ENCODE results near the gene ZDHHC16. TPM values are rescaled to one million over a fixed set of nuclear protein-coding genes. Genes with fewer than 3 reads are reported as not detected.

ZDHHC16 gene
- total RNA-seq, 2 experiments from 2014 or later = 6.2 to 6.5 TPM

DNA sequence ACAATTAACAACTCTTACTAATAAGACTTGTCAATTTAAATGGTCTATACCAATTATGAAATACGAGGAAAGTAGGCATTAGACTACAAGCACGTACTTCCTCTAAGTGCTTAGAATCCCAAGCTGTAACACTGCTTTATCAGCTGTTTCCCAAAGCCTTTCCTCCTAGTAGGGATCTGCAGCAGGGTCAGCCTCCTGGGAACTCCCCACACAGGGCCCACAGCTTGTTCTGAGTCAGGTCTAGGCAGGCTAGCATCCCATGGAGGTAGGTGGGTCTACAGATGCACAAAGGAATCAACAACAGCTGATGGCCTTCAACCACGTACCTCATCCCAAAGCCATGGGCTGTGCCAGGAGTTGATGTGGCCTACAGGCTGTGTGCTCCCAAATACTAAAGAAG, 37.5 kb downstream of the ZDHHC16 start:
- H3K27ac ChIP-seq (ENCODE audit: low read depth in 1 of 2, low read length in 2 of 2) = no peak overlapping the region
- H3K4me3 ChIP-seq (ENCODE audit: low read length) = no peak overlapping the region
- Mint-ChIP-seq H3K9me3 (no peaks in the 10 kb centered on the region), H3K4me1 (ENCODE audit: low read depth) (peaks cover 9% of the 10 kb centered on the region), H3K36me3 (ENCODE audit: low read depth) (peaks cover 59% of the 10 kb centered on the region), H3K27ac (no peak overlapping the region), H3K27me3 (no peaks in the 10 kb centered on the region), H3K4me3 (no peak overlapping the region)
- H3K9me3 ChIP-seq (ENCODE audit: control insufficient read depth in 1 of 2, insufficient read depth in 1 of 2, low read length in 2 of 2) = no peaks in the 10 kb centered on the region
- TF ChIP-seq, protein P1, sequence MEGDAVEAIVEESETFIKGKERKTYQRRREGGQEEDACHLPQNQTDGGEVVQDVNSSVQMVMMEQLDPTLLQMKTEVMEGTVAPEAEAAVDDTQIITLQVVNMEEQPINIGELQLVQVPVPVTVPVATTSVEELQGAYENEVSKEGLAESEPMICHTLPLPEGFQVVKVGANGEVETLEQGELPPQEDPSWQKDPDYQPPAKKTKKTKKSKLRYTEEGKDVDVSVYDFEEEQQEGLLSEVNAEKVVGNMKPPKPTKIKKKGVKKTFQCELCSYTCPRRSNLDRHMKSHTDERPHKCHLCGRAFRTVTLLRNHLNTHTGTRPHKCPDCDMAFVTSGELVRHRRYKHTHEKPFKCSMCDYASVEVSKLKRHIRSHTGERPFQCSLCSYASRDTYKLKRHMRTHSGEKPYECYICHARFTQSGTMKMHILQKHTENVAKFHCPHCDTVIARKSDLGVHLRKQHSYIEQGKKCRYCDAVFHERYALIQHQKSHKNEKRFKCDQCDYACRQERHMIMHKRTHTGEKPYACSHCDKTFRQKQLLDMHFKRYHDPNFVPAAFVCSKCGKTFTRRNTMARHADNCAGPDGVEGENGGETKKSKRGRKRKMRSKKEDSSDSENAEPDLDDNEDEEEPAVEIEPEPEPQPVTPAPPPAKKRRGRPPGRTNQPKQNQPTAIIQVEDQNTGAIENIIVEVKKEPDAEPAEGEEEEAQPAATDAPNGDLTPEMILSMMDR (IDR thresholded peaks at IDR 0.05) = no peak
- ChIA-PET POLR2A (interaction anchor here (1.1 kb wide), 1 partner anchor 16 kb away, joined by 4 read pairs; the partner anchor contains the start of gene UBTD1), CTCF (no interaction called here)
- no peaks in the 10 kb centered on the region for H3K27me3 ChIP-seq (ENCODE audit: control insufficient read depth in 1 of 2, insufficient read depth in 2 of 2, low read length in 2 of 2)
- no peak for DNase-seq
- H3K36me3 ChIP-seq (ENCODE audit: insufficient read depth, low read length) = peaks cover 56% of the 10 kb centered on the region
- intact Hi-C loops (cut with DNase I, micrococcal nuclease) = no loop called here
- H3K4me1 ChIP-seq (ENCODE audit: insufficient read depth, low read length) = no peaks in the 10 kb centered on the region
- no peak for ATAC-seq (ENCODE audit: poor library complexity)

DNA sequence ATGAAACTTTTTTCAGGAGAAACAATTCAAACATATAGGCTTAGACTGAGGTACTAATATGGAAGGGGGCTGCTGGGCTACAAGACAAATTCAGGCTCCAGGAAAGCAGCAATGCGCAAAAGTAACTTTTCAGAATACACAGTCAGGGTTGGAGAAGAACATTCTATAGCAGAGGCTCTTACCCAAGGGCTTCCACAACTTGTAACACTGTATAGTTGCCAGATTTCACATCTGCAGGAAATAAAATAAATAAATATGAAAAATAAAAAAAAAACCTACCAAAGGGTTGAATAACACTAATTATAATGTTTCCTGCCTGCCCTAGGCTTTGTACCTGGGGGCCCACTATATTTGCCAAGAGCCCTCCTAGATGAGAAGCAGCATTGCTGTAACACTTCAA, 37.9 kb downstream of the ZDHHC16 start:
- Mint-ChIP-seq H3K9me3 (no peaks in the 10 kb centered on the region), H3K4me1 (ENCODE audit: low read depth) (peaks cover 13% of the 10 kb centered on the region), H3K27ac (no peak overlapping the region), H3K4me3 (no peak overlapping the region), H3K27me3 (no peaks in the 10 kb centered on the region), H3K36me3 (ENCODE audit: low read depth) (peaks cover 58% of the 10 kb centered on the region)
- ChIA-PET CTCF (no interaction called here), POLR2A (interaction anchor here (0.9 to 1.1 kb wide), 2 partner anchors 11 to 15 kb away, joined by 3 to 4 read pairs; partner anchors contain the start of gene UBTD1)
- intact Hi-C loops (cut with DNase I, micrococcal nuclease) = no loop called here
- TF ChIP-seq, protein P1 (IDR thresholded peaks at IDR 0.05) = no peak
- no peaks in the 10 kb centered on the region for H3K9me3 ChIP-seq (ENCODE audit: control insufficient read depth in 1 of 2, insufficient read depth in 1 of 2, low read length in 2 of 2)
- no peak for DNase-seq
- H3K4me1 ChIP-seq (ENCODE audit: insufficient read depth, low read length) = no peaks in the 10 kb centered on the region
- peaks cover 55% of the 10 kb centered on the region for H3K36me3 ChIP-seq (ENCODE audit: insufficient read depth, low read length)
- no peak overlapping the region for H3K4me3 ChIP-seq (ENCODE audit: low read length)
- H3K27ac ChIP-seq (ENCODE audit: low read depth in 1 of 2, low read length in 2 of 2) = no peak overlapping the region
- no peaks in the 10 kb centered on the region for H3K27me3 ChIP-seq (ENCODE audit: control insufficient read depth in 1 of 2, insufficient read depth in 2 of 2, low read length in 2 of 2)
- no peak for ATAC-seq (ENCODE audit: poor library complexity)

DNA sequence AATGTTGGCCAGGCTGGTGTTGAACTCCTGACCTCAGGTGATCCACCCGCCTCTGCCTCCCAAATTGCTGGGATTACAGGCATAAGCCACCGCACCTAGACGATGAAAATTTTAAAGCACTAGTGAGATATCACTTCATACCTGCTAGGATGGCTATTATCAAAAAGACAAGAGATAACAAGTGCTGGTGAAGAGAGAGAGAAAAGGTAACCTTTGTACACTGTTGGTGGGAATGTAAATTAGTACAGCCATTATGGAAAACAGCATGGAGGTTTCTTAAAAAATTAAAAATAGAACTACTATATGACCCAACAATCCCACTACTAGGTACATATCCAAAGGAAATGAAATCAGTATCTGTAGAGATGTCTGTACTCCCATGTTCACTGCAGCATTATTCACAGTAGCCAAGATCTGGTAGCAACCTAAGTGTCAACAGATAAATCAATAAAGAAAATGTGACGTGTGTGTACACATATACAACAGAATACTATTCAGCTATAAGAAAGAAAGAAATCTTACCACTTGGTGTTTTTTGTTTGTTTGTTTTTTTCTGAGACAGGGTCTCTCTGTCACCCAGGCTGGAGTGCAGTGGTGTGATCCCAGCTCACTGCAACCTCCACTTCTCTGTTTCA, 39.8 kb downstream of the ZDHHC16 start:
- ChIA-PET CTCF (no interaction called here), POLR2A (no interaction called here)
- Histone ChIP-seq H3K4me3 (ENCODE audit: low read length) (no peak overlapping the region), H3K27ac (ENCODE audit: low read depth in 1 of 2, low read length in 2 of 2) (no peak overlapping the region), H3K9me3 (ENCODE audit: control insufficient read depth in 1 of 2, insufficient read depth in 1 of 2, low read length in 2 of 2) (no peaks in the 10 kb centered on the region), H3K4me1 (ENCODE audit: insufficient read depth, low read length) (peaks cover 4% of the 10 kb centered on the region), H3K36me3 (ENCODE audit: insufficient read depth, low read length) (peaks cover 37% of the 10 kb centered on the region), H3K27me3 (ENCODE audit: control insufficient read depth in 1 of 2, insufficient read depth in 2 of 2, low read length in 2 of 2) (no peaks in the 10 kb centered on the region)
- peaks cover 31% of the 10 kb centered on the region for H3K4me1 Mint-ChIP-seq (ENCODE audit: low read depth)
- no peaks in the 10 kb centered on the region for H3K27me3 Mint-ChIP-seq
- DNase-seq (no peak), ATAC-seq (ENCODE audit: poor library complexity) (no peak)
- H3K9me3 Mint-ChIP-seq = no peaks in the 10 kb centered on the region
- TF ChIP-seq, protein P1 (IDR thresholded peaks at IDR 0.05) = no peak
- no peak overlapping the region for H3K27ac Mint-ChIP-seq
- peaks cover 48% of the 10 kb centered on the region for H3K36me3 Mint-ChIP-seq (ENCODE audit: low read depth)
- intact Hi-C loops (cut with DNase I, micrococcal nuclease) = no loop called here
- no peak overlapping the region for H3K4me3 Mint-ChIP-seq

Data from CD4-positive, alpha-beta T cell (primary cell).